T-helper 2 cell treated with Interferon-gamma antibody and Interleukin-4, amounts not matched to agents 5 μg/mL and 100 μg/mL, for 36 hours (primary cell): ENCODE results near the gene STARD5.
"Not testable (repeated sequence)": the region's sequence is repeated elsewhere in the genome, so short reads cannot be mapped to it uniquely, and the experiment has no call there.

ENCODE experiments used
- DNase-seq: peaks from one replicate; pipeline ENCODE4 v3.0.0; 2021; ENCODE audit warnings: low spot score
- H3K27ac Mint-ChIP-seq: one replicate; pipeline ENCODE4 v1.8.0; 2021; ENCODE audit warnings: mild to moderate bottlenecking, mixed read lengths
- H3K27me3 Mint-ChIP-seq: one replicate; pipeline ENCODE4 v1.8.0; 2021; ENCODE audit warnings: low read depth, mixed read lengths
- H3K36me3 Mint-ChIP-seq: one replicate; pipeline ENCODE4 v1.8.0; 2021; ENCODE audit warnings: low read depth, mixed read lengths
- H3K4me1 Mint-ChIP-seq: one replicate; pipeline ENCODE4 v1.8.0; 2021; ENCODE audit warnings: low read depth, mixed read lengths
- H3K4me3 Mint-ChIP-seq: one replicate; pipeline ENCODE4 v1.8.0; 2022; ENCODE audit warnings: mild to moderate bottlenecking, moderate library complexity, mixed read lengths
- H3K9me3 Mint-ChIP-seq: one replicate; pipeline ENCODE4 v1.8.0; 2021; ENCODE audit warnings: mixed read lengths

The STARD5 gene, protein sequence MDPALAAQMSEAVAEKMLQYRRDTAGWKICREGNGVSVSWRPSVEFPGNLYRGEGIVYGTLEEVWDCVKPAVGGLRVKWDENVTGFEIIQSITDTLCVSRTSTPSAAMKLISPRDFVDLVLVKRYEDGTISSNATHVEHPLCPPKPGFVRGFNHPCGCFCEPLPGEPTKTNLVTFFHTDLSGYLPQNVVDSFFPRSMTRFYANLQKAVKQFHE

DNA sequence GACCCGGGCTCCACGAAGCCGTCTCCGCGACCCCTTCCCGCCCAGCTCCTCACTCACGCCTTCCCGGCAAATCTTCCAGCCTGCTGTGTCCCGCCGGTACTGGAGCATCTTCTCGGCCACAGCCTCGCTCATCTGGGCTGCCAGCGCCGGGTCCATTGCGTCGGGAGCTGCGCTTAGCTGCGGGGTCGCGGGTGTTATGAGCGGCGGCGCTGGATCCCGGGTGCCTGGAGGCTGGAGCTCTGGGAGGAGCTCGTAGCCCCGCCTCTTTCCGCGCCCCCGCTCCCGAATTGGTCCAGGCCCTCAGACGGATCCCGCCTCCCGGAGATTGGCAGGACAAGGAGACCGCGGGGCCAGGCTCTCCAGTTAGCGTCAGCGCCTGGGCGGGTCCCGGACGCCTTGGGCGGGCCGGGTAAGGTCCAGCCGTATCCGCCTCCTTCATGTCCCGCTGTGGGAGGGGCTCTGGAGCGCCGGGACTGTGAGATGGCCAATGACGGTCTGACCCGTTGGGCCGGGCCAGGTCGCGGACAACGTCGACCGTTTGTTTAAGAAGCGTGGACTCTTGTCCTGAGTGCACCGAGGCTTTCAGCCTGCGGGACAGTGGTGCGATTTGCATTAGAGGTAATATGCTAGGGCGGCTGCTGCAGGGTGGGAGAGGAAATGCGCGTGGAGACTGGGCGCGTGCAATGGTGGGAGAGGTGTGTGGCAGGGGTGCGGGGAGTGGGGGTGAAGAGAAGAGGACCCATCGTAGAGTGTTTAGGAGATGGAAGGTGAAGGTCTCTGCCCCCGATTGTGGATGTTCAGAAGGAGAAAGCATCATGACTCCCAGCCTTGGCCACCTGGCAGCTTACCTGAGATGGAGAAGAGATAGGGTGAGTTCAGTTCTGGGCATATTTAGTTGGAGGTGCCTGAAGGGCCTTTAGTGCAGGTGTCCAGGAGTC is at the start of gene STARD5:
Gene STARD5, minus strand, starts transcription at position 198 of the 938 bp plus-strand sequence. Its CDS starts 42 bp downstream, at position 156.
- Mint-ChIP-seq H3K27me3 (no peaks in the 10 kb centered on the region), H3K9me3 (no peaks in the 10 kb centered on the region), H3K27ac (peak within 1 kb of the TSS; percentile 89), H3K4me3 (peak within 1 kb of the TSS; percentile 98), H3K4me1 (peaks cover 29% of the 10 kb centered on the region), H3K36me3 (peaks cover 3% of the 10 kb centered on the region)
- DNase-seq: peak; percentile 98

DNA sequence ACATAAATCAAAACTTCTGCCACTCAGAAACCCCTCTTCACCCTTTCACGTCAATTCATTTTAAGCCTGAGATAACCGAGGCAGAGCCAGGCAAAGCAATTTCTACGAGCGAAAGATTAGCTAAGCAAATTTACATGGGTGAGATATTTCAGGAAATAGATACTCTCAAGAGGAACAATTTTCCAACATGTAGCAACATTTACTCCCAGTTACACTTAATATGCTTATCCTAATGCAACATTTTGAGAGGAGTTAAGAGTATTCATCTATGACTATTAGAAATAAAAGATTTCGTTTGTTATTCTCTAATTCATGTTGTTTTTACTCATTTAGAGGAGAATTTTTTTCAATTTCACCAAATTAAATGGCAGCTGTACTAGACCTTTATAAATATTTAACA is 49.2 kb upstream of the STARD5 start:
- peaks cover 8% of the 10 kb centered on the region for H3K27me3 Mint-ChIP-seq

DNA sequence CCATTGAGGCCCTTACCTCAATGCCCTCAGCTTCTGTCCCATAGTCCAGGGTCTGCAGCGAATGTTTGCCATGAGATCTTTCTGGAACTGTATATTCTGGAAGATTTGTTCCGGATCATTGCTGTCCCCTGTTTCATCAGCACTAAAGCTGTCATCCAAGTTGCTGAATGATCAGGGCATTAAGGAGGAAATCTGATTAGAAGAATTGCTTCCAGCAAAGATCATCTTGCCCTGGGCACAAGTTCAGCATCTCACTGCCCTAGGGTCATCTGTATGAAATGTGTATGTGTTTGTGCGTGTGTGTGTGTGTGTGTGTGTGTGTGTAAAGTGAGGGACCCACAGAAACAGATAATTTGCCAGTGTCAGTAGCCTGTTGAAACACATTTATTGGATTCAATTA is 48.6 kb upstream of the STARD5 start:
- peaks cover 4% of the 10 kb centered on the region for H3K27me3 Mint-ChIP-seq
- H3K36me3 Mint-ChIP-seq: no peaks in the 10 kb centered on the region
- no peak overlapping the region for H3K27ac Mint-ChIP-seq
- no peak overlapping the region for H3K4me3 Mint-ChIP-seq
- no peak for DNase-seq
- H3K9me3 Mint-ChIP-seq: no peaks in the 10 kb centered on the region
- H3K4me1 Mint-ChIP-seq: no peaks in the 10 kb centered on the region

More for the DNA sequence above, 49.2 kb upstream of the STARD5 start:
- Mint-ChIP-seq H3K4me1 (no peaks in the 10 kb centered on the region), H3K9me3 (no peaks in the 10 kb centered on the region), H3K27ac (no peak overlapping the region), H3K4me3 (no peak overlapping the region), H3K36me3 (no peaks in the 10 kb centered on the region)
- DNase-seq: no peak

DNA sequence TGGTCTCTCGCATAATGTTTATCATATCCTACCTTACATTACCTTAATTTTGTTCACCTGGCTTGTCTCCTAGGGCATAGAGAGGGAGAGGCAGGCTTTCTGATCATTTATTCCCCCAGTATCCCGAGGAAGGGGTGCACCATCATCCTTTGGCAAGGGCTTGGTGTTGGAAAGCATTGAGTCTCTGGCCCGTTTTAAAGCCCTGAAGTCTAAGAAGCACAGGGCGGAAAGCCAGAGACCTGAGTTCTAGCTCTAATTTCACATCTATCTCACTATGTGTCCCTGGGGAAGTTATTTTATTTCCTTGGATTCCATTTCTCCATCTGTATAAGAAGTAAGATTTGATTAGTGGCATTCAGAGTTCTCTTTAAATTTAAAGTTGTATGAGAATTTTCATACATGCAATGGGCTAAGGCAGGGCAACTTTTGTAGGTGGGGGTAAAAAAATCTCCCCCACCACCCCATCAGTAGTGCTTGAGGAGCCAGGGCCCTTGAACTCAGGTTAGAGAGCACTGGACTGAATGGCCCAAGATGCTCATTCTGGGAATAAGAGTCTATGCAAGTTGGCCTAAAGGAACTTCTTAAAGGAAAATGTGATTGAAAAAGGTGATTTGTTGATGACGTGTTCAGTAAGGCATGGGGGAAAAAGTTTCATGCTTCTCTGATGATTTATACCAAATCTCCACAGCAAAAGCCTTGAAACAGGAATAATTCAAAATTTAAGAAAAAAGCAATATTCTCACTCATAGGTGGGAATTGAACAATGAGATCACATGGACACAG is 40.0 kb upstream of the STARD5 start:
- H3K4me1 Mint-ChIP-seq: no peaks in the 10 kb centered on the region
- H3K9me3 Mint-ChIP-seq: no peaks in the 10 kb centered on the region
- H3K27me3 Mint-ChIP-seq: peaks cover 10% of the 10 kb centered on the region
- no peak overlapping the region for H3K27ac Mint-ChIP-seq
- no peak for DNase-seq
- no peak overlapping the region for H3K4me3 Mint-ChIP-seq
- H3K36me3 Mint-ChIP-seq: no peaks in the 10 kb centered on the region

DNA sequence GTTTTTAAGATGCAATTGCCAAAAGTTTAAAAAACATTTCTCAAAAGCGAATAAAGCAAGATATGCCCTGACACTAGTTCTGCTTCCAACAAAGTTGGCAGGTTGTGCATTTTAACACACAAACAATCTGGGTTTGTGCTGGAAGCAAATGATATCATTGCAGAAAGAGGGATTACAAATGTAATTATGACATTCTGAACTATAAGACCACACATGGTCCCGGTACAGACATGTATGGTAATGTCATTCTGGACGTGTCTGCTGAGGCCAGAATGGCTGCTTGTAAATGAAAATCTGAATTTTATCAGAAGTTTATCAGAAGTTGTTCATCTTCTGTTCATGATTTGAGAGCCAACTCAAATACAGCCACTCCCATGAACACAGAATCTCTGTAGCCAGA is 39.3 kb upstream of the STARD5 start:
- Mint-ChIP-seq H3K4me1 (no peaks in the 10 kb centered on the region), H3K27me3 (peaks cover 6% of the 10 kb centered on the region), H3K36me3 (no peaks in the 10 kb centered on the region), H3K4me3 (no peak overlapping the region), H3K9me3 (no peaks in the 10 kb centered on the region), H3K27ac (no peak overlapping the region)
- DNase-seq: no peak

DNA sequence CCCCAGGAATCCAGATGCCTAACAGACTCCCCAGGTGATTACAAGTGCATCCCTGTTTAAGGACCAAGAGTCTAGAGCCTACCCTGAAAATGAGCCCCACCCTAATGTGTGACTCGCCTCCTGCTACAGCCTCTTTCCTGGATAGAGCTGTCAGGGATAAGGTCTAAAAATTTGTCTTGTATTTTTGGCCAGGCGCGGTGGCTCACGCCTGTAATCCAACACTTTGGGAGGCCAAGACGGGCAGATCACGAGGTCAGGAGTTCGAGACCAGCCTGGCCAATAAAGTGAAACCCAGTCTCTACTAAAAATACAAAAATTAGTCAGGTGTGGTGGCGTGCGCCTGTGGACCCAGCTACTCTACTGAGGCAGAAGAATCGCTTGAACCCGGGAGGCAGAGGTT is 38.8 kb upstream of the STARD5 start:
- Mint-ChIP-seq H3K4me3 (no peak overlapping the region), H3K27me3 (peaks cover 6% of the 10 kb centered on the region), H3K27ac (no peak overlapping the region), H3K9me3 (no peaks in the 10 kb centered on the region), H3K4me1 (no peaks in the 10 kb centered on the region), H3K36me3 (no peaks in the 10 kb centered on the region)
- no peak for DNase-seq

DNA sequence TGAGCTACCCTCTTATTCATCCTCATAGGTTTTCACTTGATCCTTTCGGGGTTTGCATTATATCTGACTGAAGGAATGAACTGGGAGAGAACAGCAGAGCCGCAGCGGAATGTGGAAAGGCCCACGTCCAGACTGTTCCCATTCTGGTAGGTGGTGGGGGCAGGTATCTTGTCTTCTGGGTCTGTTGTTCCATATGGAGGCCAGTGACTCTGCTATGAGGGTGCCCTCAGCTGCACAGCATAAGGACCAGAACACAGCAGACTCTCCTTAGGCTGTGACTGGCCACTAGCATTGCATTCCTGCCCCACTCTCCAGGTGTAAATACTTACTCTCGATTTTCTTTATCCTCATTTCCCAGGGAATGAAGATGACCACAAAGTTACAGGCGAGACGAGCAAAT is 38.0 kb upstream of the STARD5 start:
- no peaks in the 10 kb centered on the region for H3K36me3 Mint-ChIP-seq
- peaks cover 11% of the 10 kb centered on the region for H3K27me3 Mint-ChIP-seq
- H3K9me3 Mint-ChIP-seq: no peaks in the 10 kb centered on the region
- no peak overlapping the region for H3K4me3 Mint-ChIP-seq
- H3K27ac Mint-ChIP-seq: no peak overlapping the region
- no peaks in the 10 kb centered on the region for H3K4me1 Mint-ChIP-seq
- DNase-seq: no peak

DNA sequence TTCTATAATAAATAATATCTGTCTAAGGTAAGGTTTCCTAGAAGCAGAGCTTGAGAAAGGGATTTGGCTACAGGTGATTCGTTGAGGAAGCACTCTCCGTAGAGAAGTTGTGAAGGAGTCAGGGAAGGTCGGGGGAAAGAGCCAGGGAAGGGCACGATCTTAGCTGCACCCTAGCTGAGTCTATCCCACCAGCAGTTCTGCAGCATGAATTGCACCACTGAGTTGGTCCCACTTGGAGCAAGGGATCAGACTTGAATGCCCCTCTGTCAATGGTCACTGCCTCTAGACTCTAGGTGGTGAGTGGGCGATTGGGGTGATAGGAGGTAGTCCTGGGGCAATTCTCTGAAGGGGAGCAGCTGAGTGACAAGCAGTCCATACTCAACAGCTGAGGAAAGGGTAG is 36.5 kb upstream of the STARD5 start:
- DNase-seq: no peak
- no peaks in the 10 kb centered on the region for H3K36me3 Mint-ChIP-seq
- no peaks in the 10 kb centered on the region for H3K4me1 Mint-ChIP-seq
- no peak overlapping the region for H3K4me3 Mint-ChIP-seq
- peaks cover 11% of the 10 kb centered on the region for H3K27me3 Mint-ChIP-seq
- H3K27ac Mint-ChIP-seq: no peak overlapping the region
- H3K9me3 Mint-ChIP-seq: no peaks in the 10 kb centered on the region

DNA sequence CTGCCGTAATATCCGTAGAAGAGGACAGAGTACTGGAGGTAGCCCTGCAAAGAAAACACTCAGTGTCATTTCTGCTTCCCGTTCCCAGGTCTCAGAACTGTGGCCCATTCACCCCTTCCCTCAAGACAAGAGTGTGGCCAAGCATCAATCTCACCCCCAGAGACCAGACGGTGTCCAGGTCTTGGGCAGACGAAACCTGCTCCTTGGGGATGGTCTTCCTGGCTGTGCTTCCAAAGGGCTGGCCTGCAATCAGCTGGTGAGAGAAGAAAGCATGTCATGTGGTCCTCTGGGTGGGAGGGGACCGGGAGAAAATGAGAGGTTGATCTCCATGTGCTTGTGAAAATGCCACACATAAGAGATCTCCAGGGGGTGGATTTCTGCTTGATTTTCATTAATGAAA is 34.3 kb upstream of the STARD5 start:
- no peaks in the 10 kb centered on the region for H3K9me3 Mint-ChIP-seq
- H3K36me3 Mint-ChIP-seq: no peaks in the 10 kb centered on the region
- no peaks in the 10 kb centered on the region for H3K4me1 Mint-ChIP-seq

DNA sequence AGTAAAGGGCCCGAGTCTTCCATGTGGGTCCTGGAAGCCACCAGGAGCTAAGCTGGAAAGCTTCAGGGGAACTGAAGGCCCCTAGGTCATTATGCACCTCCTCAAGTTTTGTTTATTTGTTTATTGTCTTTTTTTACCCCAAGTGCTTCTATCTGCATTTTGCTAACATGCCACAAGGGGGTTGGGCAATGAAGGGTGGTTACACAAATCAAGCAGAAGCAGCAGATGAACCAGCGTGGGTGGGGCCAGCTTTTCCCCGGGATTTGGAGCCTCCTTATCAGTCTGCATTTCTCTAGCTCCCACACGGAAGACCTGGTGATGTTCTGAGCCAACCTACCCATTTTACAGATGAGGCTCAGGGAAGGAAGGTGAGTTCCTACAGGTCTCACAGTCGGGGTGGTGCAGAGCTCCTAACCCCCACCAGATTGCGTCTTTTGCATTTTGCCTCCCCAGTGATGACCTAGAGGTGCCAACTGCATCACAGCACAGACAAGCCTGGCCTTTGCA is 33.3 kb upstream of the STARD5 start:
- Mint-ChIP-seq H3K4me3 (no peak overlapping the region), H3K4me1 (no peaks in the 10 kb centered on the region), H3K36me3 (no peaks in the 10 kb centered on the region), H3K27ac (no peak overlapping the region), H3K9me3 (no peaks in the 10 kb centered on the region), H3K27me3 (peaks cover 11% of the 10 kb centered on the region)
- DNase-seq: no peak

More for the DNA sequence above, 34.3 kb upstream of the STARD5 start:
- no peak overlapping the region for H3K27ac Mint-ChIP-seq
- DNase-seq: no peak
- H3K27me3 Mint-ChIP-seq: peaks cover 11% of the 10 kb centered on the region
- no peak overlapping the region for H3K4me3 Mint-ChIP-seq

DNA sequence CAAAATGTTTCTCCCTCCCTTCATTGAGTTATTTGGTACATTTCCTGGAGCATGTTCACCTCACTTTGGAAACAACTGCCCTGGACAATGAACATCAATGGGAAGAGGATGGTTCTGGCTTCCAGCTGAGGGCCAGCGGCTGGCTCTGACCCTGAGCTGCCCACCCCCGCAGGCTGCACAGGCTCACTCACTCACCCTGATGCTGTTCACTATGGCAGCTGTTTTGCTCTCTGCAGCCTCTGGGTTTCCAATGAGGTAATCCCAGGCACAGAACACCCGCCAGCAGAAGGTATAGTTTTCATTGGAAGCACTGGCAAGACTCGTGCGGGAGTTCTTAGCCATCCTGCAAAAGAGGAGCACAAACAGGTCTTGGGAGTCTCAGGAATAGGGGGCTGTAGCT is 32.3 kb upstream of the STARD5 start:
- Mint-ChIP-seq H3K4me1 (no peaks in the 10 kb centered on the region), H3K27me3 (peaks cover 11% of the 10 kb centered on the region), H3K36me3 (no peaks in the 10 kb centered on the region), H3K9me3 (no peaks in the 10 kb centered on the region), H3K4me3 (no peak overlapping the region), H3K27ac (no peak overlapping the region)
- DNase-seq: no peak

DNA sequence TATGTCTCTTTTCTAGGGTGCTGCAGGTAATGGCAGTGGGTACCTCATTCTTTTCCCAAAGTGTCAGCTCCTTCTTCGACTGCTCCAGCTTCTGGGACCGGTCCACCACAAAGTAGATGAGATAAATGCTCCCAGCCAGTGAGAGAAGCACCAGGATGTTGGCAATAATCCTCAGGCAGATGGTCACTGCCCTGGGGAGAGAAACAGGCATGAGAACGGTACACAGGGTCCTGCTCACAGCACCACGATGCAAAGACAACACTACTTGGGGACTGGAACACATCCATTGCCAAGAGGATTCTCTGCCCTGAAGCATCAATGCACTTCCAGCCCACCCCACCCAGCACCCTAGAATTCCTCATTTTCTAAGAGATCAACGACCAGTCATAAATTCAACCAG is 27.7 kb upstream of the STARD5 start:
- H3K36me3 Mint-ChIP-seq: no peaks in the 10 kb centered on the region
- H3K4me3 Mint-ChIP-seq: no peak overlapping the region
- no peak for DNase-seq
- no peaks in the 10 kb centered on the region for H3K9me3 Mint-ChIP-seq
- no peak overlapping the region for H3K27ac Mint-ChIP-seq
- no peaks in the 10 kb centered on the region for H3K27me3 Mint-ChIP-seq
- H3K4me1 Mint-ChIP-seq: no peaks in the 10 kb centered on the region

DNA sequence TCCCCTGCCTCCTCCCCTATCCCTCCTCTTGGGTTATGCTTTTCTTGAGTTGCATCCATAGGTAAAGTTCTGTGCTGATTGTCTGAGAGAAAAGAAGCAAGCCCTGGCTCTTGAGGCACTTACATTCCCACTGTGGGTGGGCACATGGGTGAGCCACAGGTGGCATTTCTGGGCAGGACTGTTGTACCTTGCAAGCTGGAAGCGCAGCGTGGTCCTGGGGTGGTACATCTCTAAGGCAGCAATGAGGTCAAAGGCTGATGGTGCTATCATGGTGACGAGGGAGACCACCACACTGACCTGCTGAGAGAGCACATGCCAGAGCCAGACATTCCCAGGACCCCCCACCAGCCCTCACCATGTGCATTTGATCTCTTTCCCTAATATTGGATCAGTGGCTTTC is 25.3 kb upstream of the STARD5 start:
- no peaks in the 10 kb centered on the region for H3K36me3 Mint-ChIP-seq
- no peaks in the 10 kb centered on the region for H3K4me1 Mint-ChIP-seq
- no peaks in the 10 kb centered on the region for H3K27me3 Mint-ChIP-seq
- H3K4me3 Mint-ChIP-seq: no peak overlapping the region
- H3K27ac Mint-ChIP-seq: no peak overlapping the region
- no peaks in the 10 kb centered on the region for H3K9me3 Mint-ChIP-seq
- no peak for DNase-seq

DNA sequence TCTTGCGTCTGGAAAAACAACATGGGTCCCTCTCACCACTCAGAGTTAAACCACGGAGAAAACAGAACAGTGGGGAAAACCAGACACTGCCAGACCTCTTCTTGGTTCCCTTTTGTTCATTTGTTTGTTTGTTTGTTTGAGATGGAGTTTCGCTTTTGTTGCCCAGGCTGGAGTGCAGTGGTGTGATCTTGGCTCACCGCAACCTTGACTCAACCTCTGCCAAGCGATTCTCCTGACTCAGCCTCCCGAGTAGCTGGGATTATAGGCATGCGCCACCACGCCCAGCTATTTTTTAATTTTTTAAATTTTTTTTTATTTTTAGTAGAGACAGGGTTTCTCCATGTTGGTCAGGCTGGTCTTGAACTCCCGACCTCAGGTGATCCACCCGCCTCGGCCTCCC is 24.8 kb upstream of the STARD5 start:
- H3K36me3 Mint-ChIP-seq, H3K9me3 Mint-ChIP-seq, H3K27ac Mint-ChIP-seq, DNase-seq, H3K27me3 Mint-ChIP-seq, H3K4me3 Mint-ChIP-seq, H3K4me1 Mint-ChIP-seq: not testable (repeated sequence)
